ENCODE measurements around the gene MED10. TPM values are rescaled to one million over a fixed set of nuclear protein-coding genes. Genes with fewer than 3 reads are reported as not detected.

MED10 gene
- 24.3 and 40.2 TPM in 2 replicates for total RNA-seq (2014; rRNA removed; shearing (Covaris generic))
- 62.7 and 80.2 TPM in 2 replicates for polyA plus RNA-seq (2015; cell fraction: cytosol; rRNA removed)
- polyA plus RNA-seq (2015; cell fraction: nucleus; rRNA removed) = 89.6 and 101 TPM in 2 replicates

DNA sequence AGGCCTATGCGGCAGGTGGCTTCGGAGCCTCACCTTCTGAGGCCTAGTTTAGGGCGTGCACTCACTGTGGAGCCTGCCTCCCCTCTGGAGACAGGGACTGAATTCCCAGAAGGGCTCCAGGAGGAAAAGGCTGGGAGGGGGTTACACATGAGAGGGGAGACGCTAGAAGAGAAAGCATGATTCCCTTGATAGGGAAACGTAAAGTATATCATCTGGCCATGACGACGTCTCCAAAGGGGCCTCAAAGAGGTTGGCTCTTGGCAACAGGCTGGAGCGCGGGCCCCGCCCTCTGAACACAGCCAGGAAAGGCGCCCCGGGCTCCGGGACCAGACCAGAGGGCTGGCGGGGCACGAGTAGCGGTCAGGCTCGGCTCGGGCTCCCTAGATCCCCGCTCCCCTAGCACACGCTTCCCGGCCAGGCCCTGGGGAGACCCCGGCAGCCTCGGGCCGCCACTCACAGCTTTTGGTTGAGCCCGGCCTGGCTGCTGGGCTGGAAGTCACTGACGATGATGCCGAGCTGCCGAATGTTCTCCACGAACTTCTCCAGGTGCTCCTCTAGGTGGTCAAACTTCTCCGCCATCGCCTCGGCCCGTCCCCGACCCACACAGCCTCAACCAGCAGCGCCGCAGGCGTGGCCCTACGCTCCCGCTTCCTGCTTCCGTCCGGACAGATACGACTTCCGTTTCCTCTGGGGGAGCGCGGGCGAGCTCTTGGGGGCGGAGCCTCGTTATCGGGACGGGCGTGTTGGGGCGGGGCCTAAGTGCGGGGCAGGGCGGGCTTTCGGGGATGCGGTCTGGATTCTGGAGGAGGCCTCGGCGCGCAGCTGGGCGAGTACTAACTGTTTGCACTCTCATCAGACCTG, at the start of gene MED10:
Gene MED10, minus strand, starts transcription at position 643 of the 861 bp plus-strand sequence. Its CDS starts 64 bp downstream, at position 579.
- peak; percentile 88 for DNase-seq (ENCODE audit: low read depth)

- DNase-seq (ENCODE audit: low read depth) = no peak
These were observed 49.3 kb upstream of the MED10 start for GRCh38 chr5:6427694-6428093.

DNA sequence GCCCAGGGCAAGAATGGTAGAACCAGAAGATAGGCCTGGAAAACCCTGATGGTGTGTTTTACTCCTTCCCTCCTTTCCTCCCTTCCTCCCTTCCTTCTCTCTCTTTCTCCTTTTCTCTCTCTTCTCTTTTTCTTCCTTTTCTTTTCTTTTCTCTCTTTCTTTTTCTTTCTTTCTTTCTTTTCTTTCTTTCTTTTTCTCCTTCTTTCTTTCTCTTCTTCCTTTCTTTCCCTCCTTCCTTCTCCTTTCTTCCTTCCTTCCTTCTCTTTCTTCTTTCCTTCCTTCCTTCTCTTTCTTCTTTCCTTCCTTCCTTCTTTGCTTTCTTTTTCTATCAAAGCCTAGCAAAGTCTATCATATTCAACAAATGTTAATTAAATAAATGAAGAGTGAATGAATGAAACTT, 46.4 kb upstream of the MED10 start:
- no peak for DNase-seq (ENCODE audit: low read depth)

GRCh38 chr5:6424110-6424659, 45.8 kb upstream of the MED10 start:
- DNase-seq (ENCODE audit: low read depth) = no peak

DNA sequence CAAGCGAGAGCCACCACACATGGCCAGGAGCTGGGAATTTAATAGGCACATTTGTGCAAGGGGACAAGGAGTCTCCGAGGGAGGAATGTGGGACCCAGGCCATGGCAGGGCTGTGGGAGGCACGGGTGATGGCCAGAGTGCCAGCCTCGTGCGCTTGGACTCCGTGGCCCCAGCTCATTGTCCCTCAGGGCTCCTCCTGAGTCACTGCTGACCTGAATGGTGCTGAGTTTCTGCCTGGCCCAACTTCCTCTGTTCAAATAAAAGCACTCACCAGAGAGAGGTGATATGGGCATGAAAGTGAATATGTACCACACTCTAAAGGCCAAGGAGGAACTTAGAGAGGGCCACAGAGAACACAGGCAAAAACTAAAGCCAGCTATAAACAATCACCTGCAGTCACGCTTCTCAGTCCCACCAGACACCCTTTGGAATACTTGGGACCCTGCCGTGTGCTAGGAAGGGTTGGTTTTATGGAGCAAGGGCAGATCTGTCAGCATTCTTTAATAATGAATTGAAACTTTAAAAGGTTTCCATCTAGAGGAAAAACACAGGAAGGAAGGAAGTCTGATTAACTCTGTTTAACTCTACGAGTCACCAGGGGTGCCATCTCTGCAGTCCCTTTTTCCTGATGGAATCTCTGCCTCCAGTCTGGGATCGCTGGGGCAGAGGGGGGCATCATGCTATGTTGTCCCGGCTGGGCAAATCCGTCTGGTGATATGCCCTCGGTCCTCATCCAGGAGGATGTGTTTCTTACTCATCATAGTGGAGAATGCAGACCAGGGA, 45.2 kb upstream of the MED10 start:
- DNase-seq (ENCODE audit: low read depth) = no peak

DNA sequence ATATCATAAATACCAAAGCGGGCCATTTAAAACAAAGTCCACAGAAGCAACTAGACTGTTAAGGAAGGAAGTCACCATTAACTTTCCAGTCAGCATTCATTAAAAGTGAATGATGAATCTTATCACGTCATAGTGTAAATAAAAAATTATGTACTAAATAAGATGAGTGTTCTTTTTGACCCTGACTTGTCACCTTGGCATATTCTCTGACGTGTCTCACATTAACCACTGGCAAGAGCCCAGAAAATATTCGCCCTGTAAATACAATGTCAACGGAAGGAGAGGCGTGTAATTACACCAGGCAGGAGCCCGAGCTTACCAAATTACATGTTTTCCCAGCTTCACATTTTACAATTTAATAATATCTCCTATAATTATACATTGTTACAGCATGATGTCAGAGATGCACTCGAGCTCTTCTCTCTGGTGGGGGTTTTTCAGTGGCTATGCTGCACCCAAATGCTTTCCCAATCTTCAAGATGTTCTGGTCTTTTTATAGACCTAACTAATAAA, 41.0 kb upstream of the MED10 start:
- no peak for DNase-seq (ENCODE audit: low read depth)

DNA sequence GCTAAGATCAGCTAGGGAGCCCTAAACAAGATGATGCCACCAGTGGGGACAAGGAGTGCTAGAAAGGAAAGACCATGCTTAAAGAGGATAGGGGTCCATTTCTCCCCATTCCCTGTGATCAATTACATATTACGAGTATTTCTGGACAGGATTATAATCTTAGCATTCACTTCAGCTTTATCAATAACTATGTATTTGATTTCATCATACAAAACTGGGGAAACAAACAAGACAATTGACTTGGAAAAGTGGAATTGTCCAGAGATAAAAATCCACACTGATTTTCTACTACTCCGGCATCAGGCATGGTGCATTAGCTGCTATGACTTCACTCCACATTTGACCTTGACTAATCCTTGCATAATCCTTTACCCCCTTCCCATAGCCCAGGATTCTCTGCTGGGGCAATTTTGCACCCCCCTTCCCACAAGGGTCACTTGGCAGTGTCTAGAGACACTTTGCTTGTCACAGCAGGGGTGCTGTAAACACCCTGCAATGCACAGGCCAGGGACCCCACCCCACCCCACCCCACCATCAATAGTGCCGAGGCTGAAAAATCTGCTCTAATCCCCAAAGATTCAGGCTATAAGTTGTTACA, 40.4 kb upstream of the MED10 start:
- no peak for DNase-seq (ENCODE audit: low read depth)

- DNase-seq (ENCODE audit: low read depth) = no peak
These were observed 39.3 kb upstream of the MED10 start for GRCh38 chr5:6417657-6418056.

DNA sequence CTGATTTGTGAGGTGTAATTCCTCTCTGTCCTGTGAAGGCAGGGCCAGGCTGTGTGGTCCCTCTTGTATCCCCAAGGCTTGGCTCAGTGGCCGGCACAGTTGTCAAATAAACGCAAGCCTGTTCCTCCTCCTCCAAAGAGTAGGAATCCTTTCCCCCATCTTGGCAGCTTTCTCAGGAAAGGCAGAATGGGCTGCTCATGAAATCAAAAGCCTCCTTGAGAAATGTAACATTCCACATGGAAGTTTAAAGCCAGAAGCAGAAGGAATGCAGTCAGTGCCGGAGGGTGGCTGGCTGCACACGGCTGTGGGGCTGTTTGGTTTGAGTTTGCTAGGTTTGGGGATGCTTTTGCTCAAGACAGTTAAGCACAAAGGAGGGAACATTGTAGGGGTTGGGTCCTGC, 34.5 kb upstream of the MED10 start:
- DNase-seq (ENCODE audit: low read depth) = no peak

DNA sequence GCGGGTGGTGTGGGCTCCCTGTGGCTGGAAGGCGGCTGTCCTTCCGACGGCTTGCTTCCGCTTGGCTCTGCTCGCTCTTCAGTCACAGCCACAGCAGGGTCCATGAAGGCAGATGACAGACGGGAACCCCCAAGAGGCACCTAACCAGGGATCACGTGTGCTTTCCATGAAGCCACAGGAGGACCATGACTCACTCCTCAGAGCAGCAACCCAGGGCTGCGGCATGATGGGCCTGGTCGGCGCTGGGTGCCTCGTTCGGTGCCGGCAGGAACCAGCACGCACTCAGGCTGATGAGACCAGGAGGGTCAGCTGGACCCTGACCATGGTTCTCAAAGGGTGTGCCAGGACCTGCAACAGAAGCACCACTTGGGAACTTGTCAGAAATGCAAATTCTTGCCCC, 32.8 kb upstream of the MED10 start:
- no peak for DNase-seq (ENCODE audit: low read depth)

GRCh38 chr5:6410421-6410820, 32.1 kb upstream of the MED10 start:
- DNase-seq (ENCODE audit: low read depth) = no peak

GRCh38 chr5:6408627-6409446, 30.5 kb upstream of the MED10 start:
- DNase-seq (ENCODE audit: low read depth) = no peak

GRCh38 chr5:6408260-6408596, 29.9 kb upstream of the MED10 start:
- DNase-seq (ENCODE audit: low read depth) = no peak

GRCh38 chr5:6407558-6408259, 29.4 kb upstream of the MED10 start:
- no peak for DNase-seq (ENCODE audit: low read depth)

- DNase-seq (ENCODE audit: low read depth) = no peak
These were observed 27.2 kb upstream of the MED10 start for GRCh38 chr5:6405591-6405990.

- peak; percentile 51 for DNase-seq (ENCODE audit: low read depth)
These were observed 25.8 kb upstream of the MED10 start for GRCh38 chr5:6404129-6404528.

GRCh38 chr5:6403416-6403815, 25.1 kb upstream of the MED10 start:
- DNase-seq (ENCODE audit: low read depth) = no peak

DNA sequence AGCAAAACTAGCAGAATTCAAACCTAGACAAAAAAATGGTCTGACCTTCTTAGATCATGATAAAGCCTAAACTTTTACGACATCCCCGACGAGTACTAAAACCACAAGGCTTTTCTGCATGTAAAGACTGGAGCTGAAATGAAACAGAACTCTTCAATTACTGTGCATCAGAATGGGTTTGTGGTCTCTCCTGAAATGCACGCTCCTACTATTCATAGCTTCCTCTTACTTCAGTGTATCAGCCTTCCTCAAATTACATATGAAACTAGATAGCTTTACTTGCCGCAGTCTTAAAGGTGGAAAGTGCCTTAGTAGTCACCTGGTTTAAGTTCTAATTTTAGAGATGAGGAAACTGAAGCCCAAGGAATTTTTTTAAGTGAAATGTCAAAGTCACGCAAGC, 24.6 kb upstream of the MED10 start:
- peak; percentile 65 for DNase-seq (ENCODE audit: low read depth)

DNA sequence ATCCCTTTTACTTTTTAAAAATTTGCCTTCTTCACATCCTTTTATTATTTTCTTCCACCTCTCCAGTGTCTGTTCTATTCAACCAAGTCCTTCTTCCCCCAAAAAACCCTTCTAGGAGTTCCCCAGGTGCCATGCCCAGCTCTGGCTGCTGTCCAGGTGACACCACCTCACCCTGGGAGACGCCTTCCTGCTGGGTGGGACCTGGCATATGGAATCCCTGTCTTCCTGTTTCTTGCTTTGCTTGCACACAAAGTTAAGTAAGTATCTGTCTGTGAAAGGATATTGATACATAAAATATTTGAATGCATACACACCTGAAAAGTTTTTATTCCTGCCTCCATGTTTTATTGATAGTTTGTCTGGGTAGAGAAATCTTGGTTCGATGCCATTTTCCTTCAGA, 23.1 kb upstream of the MED10 start:
- no peak for DNase-seq (ENCODE audit: low read depth)

All from HT1080 (cell line).